HepG2 (cell line): ENCODE results near the gene ABCA3. TPM values are rescaled to one million over a fixed set of nuclear protein-coding genes. Genes with fewer than 3 reads are reported as not detected.

Experiments
- FOSL1 ChIP-seq: sonication (generic); formaldehyde crosslinking; IDR thresholded peaks from 2 replicates; pipeline ENCODE4 v1.9.0; 2021; ENCODE audit warnings: missing genetic modification reagents, borderline replicate concordance
- FOXA3 ChIP-seq: IDR thresholded peaks from 2 replicates; pipeline ENCODE4 v1.6.1; 2016; ENCODE audit warnings: missing genetic modification reagents, missing compliant biosample characterization
- GATAD1 ChIP-seq: IDR thresholded peaks from 2 replicates; pipeline ENCODE4 v1.6.1; 2016; ENCODE audit warnings: missing genetic modification reagents, missing compliant biosample characterization
- HNRNPLL ChIP-seq: fragments of 200-400 bp; formaldehyde crosslinking; IDR thresholded peaks from 2 replicates; pipeline ENCODE4 v1.6.1; 2017; ENCODE audit warnings: mild to moderate bottlenecking, low read depth, low read length; ENCODE audit not compliant: poor library complexity, severe bottlenecking
- HOXA9 ChIP-seq: sonication (generic); formaldehyde crosslinking; IDR thresholded peaks from 2 replicates; pipeline ENCODE4 v1.8.1; 2022; ENCODE audit warnings: missing genetic modification reagents, mild to moderate bottlenecking, moderate library complexity, borderline replicate concordance
- KLF15 ChIP-seq: sonication (generic); formaldehyde crosslinking; IDR thresholded peaks from 2 replicates; pipeline ENCODE4 v1.8.1; 2023; ENCODE audit warnings: borderline replicate concordance, mild to moderate bottlenecking, inconsistent platforms, missing genetic modification reagents, mixed read lengths
- KLF16 ChIP-seq, 2 experiments: sonication (generic) in 1 of 2; formaldehyde crosslinking in 1 of 2; IDR thresholded peaks; 2 replicates each; pipeline versions ENCODE4 v1.6.1 to v1.8.0; 2016 to 2023; ENCODE audit warnings: missing genetic modification reagents in 2 of 2, missing compliant biosample characterization in 1 of 2
- RAD21 ChIP-seq: fragments of 450-650 bp; formaldehyde crosslinking; IDR thresholded peaks from 2 replicates; pipeline ENCODE4 v1.5.0; 2020; ENCODE audit warnings: mild to moderate bottlenecking
- SOX5 ChIP-seq: IDR thresholded peaks from 2 replicates; pipeline ENCODE4 v1.6.1; 2016; ENCODE audit warnings: borderline replicate concordance
- TSC22D2 ChIP-seq: sonication (generic); formaldehyde crosslinking; IDR thresholded peaks from 2 replicates; pipeline ENCODE4 v1.5.1; 2020; ENCODE audit warnings: missing genetic modification reagents, mild to moderate bottlenecking, borderline replicate concordance
- ZBTB7A ChIP-seq: sonication (generic); formaldehyde crosslinking; IDR thresholded peaks from 2 replicates; pipeline ENCODE4 v1.8.0; 2022; ENCODE audit warnings: mild to moderate bottlenecking, missing genetic modification reagents
- ZEB1 ChIP-seq: IDR thresholded peaks from 2 replicates; pipeline ENCODE4 v1.6.1; 2012; ENCODE audit warnings: mild to moderate bottlenecking, low read depth, inconsistent platforms; ENCODE audit not compliant: insufficient replicate concordance
- ZFP91 ChIP-seq: sonication (generic); formaldehyde crosslinking; IDR thresholded peaks from 2 replicates; pipeline ENCODE4 v1.9.0; 2022; ENCODE audit warnings: missing genetic modification reagents, mild to moderate bottlenecking, borderline replicate concordance
- ZNF253 ChIP-seq: sonication (generic); formaldehyde crosslinking; IDR thresholded peaks from 2 replicates; pipeline ENCODE4 v1.8.0; 2022; ENCODE audit warnings: mild to moderate bottlenecking, missing genetic modification reagents, borderline replicate concordance
- ZNF513 ChIP-seq: sonication (generic); formaldehyde crosslinking; conservative IDR thresholded peaks from 2 replicates; pipeline ENCODE4 v1.5.0; 2020; ENCODE audit warnings: missing genetic modification reagents
- ZNF563 ChIP-seq: sonication (generic); formaldehyde crosslinking; IDR thresholded peaks from 2 replicates; pipeline ENCODE4 v1.8.0; 2022; ENCODE audit warnings: mild to moderate bottlenecking, moderate library complexity, missing genetic modification reagents
- ZNF615 ChIP-seq: sonication (generic); formaldehyde crosslinking; IDR thresholded peaks from 2 replicates; pipeline ENCODE4 v1.5.0; 2020; ENCODE audit warnings: mild to moderate bottlenecking, missing genetic modification reagents, borderline replicate concordance
- polyA plus RNA-seq, 8 experiments: library from polyadenylated mRNA; depleted of rRNA in 3 of 8; stranded (reverse) in 7 of 8; unstranded in 1 of 8; fragments of >200 nt; fragmentation: Illumina TruSeq in 4 of 8; extraction: Trizol in 4 of 8; gene quantifications; 2 replicates each; pipeline versions ENCODE4 v1.2.1 to v1.2.3, GENCODE V29; 2011 to 2016; ENCODE audit warnings: low read depth in 4 of 8, missing spikeins in 1 of 8, mixed read lengths in 1 of 8; ENCODE audit not compliant: insufficient read depth in 1 of 8
- total RNA-seq, 5 experiments: library from RNA; depleted of rRNA; stranded (reverse); fragments of >200 nt; fragmentation: Illumina TruSeq; extraction: Trizol; gene quantifications; 2 replicates each; pipeline ENCODE4 v1.2.3, GENCODE V29; 2016; ENCODE audit warnings: low read depth in 1 of 5
- TF ChIP-seq, protein P1 (sequence below): sonication (generic); formaldehyde crosslinking; IDR thresholded peaks from 2 replicates; pipeline ENCODE4 v1.4.0; 2020; ENCODE audit warnings: mild to moderate bottlenecking, missing genetic modification reagents
- TF ChIP-seq, protein P2 (sequence below): sonication (generic); formaldehyde crosslinking; IDR thresholded peaks from 2 replicates; pipeline ENCODE4 v1.8.0; 2022; ENCODE audit warnings: missing genetic modification reagents, low read depth, mild to moderate bottlenecking, borderline replicate concordance
- TF ChIP-seq, protein P3 (sequence below): sonication (generic); formaldehyde crosslinking; IDR thresholded peaks from 2 replicates; pipeline ENCODE4 v1.4.0; 2020; ENCODE audit warnings: mild to moderate bottlenecking, missing genetic modification reagents

The ABCA3 gene
- total and polyA plus RNA-seq, 2 of the 13 experiments (the other 11 are each of a cell fraction or from before 2014, with no cell fraction given), result 0.60 to 1.5 TPM

GRCh38 chr16:2340564-2341455 lies at the start of gene ABCA3 (continued):
- TF ChIP-seq ZNF563 (peak; percentile 95; the same call in 1 of the 2 replicates), ZNF615 (CRISPR knock-in tag) (no peak), FOXA3 (CRISPR knock-in tag) (peak; percentile 80), RAD21 (CRISPR knock-in tag) (peak; percentile 95), KLF15 (CRISPR knock-in tag) (peak; percentile 97), FOSL1 (CRISPR knock-in tag) (peak; percentile 36; the same call in 1 of the 2 replicates), SOX5 (peak; percentile 79), ZBTB7A (peak; percentile 96), KLF16 (CRISPR knock-in tag; IDR thresholded peaks at IDR 0.05) (peak in 1 of 2 experiments; percentile 93; a peak in 2 of 4 replicates), HNRNPLL (no peak), TSC22D2 (CRISPR knock-in tag) (peak; percentile 97), ZNF253 (CRISPR knock-in tag) (peak; percentile 98), GATAD1 (CRISPR knock-in tag) (peak; percentile 78), ZFP91 (peak; percentile 93), ZEB1 (no peak), HOXA9 (CRISPR knock-in tag) (peak; percentile 90; the same call in 1 of the 2 replicates), ZNF513 (peak; percentile 81; the same call in 1 of the 2 replicates)
- TF ChIP-seq, protein P1, sequence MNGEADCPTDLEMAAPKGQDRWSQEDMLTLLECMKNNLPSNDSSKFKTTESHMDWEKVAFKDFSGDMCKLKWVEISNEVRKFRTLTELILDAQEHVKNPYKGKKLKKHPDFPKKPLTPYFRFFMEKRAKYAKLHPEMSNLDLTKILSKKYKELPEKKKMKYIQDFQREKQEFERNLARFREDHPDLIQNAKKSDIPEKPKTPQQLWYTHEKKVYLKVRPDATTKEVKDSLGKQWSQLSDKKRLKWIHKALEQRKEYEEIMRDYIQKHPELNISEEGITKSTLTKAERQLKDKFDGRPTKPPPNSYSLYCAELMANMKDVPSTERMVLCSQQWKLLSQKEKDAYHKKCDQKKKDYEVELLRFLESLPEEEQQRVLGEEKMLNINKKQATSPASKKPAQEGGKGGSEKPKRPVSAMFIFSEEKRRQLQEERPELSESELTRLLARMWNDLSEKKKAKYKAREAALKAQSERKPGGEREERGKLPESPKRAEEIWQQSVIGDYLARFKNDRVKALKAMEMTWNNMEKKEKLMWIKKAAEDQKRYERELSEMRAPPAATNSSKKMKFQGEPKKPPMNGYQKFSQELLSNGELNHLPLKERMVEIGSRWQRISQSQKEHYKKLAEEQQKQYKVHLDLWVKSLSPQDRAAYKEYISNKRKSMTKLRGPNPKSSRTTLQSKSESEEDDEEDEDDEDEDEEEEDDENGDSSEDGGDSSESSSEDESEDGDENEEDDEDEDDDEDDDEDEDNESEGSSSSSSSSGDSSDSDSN, result no peak
- TF ChIP-seq, protein P2, sequence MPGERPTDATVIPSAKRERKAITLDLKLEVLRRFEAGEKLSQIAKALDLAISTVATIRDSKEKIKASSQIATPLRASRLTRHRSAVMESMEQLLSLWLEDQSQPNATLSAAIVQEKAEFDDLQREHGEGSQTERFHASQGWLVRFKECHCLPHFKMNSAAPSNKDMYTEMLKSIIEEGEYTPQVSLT (CRISPR knock-in tag), result peak; percentile 91; the same call in 1 of the 2 replicates
- TF ChIP-seq, protein P3, sequence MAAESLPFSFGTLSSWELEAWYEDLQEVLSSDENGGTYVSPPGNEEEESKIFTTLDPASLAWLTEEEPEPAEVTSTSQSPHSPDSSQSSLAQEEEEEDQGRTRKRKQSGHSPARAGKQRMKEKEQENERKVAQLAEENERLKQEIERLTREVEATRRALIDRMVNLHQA, result no peak
